ENCODE data around the gene MLLT1. TPM values are rescaled to one million over a fixed set of nuclear protein-coding genes. Genes with fewer than 3 reads are reported as not detected.
A peak's percentile ranks its signal among the peaks of the same experiment; 100 is the strongest.

MLLT1 gene
- total RNA-seq, 1 experiment from 2014 or later, result 54.9 TPM

DNA sequence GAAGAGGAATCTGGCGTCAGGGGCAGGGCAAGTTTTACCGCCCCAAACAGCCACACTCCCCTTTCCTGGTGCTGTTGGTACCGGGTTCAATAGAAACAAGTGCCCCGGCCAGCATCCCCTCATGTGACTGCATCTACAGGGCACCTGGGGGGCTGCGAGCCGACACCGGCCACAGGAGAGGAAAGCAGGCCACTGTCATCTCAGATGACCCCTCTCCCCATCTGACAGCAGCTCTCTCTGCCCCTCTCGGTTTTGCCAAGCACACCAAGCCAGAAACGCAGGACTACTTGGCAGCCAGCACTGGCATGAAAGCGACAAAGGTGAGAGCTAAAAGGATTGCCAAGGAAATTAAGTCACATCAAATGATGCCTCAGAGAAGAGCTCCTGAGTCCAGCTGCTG is 37.1 kb downstream of the MLLT1 start:
- Mint-ChIP-seq H3K4me3 (no peak overlapping the region), H3K9me3 (peaks cover 14 to 17% of the 10 kb centered on the region in 2 experiments; a peak in 4 of 5 replicates), H3K4me1 (peaks cover 13 to 26% of the 10 kb centered on the region in 2 experiments), H3K36me3 (ENCODE audit: insufficient read depth in 1 of 3, low read depth in 3 of 3) (peaks cover 23 to 28% (median 26%) of the 10 kb centered on the region in 3 experiments), H3K27ac (peak overlapping the region in 2 of 3 experiments; percentile 35 to 77; a peak in 2 of 7 replicates), H3K27me3 (ENCODE audit: low read depth) (no peaks in the 10 kb centered on the region)
- Histone ChIP-seq H2BK5ac (ENCODE audit: insufficient read length, low read length) (no peak overlapping the region), H2BK12ac (ENCODE audit: insufficient read length, low read depth, low read length) (no peak overlapping the region), H3K23ac (ENCODE audit: insufficient read length, low read depth, low read length) (no peak overlapping the region), H3K4me1 (ENCODE audit: insufficient read depth, low read length) (0 out of 2 replicates have a peak, but pooled peaks cover 2% of the 10 kb centered on the region), H3T11ph (ENCODE audit: low read length) (no peak overlapping the region), H3K9me3 (ENCODE audit: control insufficient read depth, low read depth, low read length) (peaks cover 4% of the 10 kb centered on the region), H2AFZ (ENCODE audit: low read length) (no peak overlapping the region), H3K14ac (ENCODE audit: insufficient read depth, low read length) (no peak overlapping the region), H3K79me2 (ENCODE audit: insufficient read depth, low read length) (peaks cover 5% of the 10 kb centered on the region; the same call in 1 of the 2 replicates), H3K4ac (ENCODE audit: low read depth, low read length) (no peak overlapping the region), H2BK20ac (ENCODE audit: low read depth, low read length, poor library complexity, severe bottlenecking) (no peak overlapping the region), H2BK120ac (ENCODE audit: low read depth, low read length, poor library complexity, severe bottlenecking) (no peak overlapping the region), H3K79me1 (ENCODE audit: insufficient read depth, low read depth, low read length, poor library complexity, severe bottlenecking) (peaks cover 4% of the 10 kb centered on the region), H3K56ac (ENCODE audit: insufficient read length, low read depth, low read length) (no peak overlapping the region), H4K91ac (ENCODE audit: insufficient read length, low read depth, low read length) (no peak overlapping the region), H3K27ac (ENCODE audit: insufficient read length, low read depth, low read length) (no peak overlapping the region), H4K20me1 (ENCODE audit: control insufficient read depth, insufficient read depth, insufficient read length) (no peaks in the 10 kb centered on the region), H3K4me2 (ENCODE audit: insufficient read depth, insufficient read length, low read length) (no peak overlapping the region), H3K9ac (ENCODE audit: extremely low read depth, insufficient read length, low read length) (no peak overlapping the region), H3K27me3 (ENCODE audit: insufficient read depth, low read length) (no peaks in the 10 kb centered on the region), H2BK15ac (ENCODE audit: low read depth, low read length) (no peak overlapping the region), H4K5ac (ENCODE audit: insufficient read length, low read depth, low read length) (no peak overlapping the region), H4K8ac (replicated peaks; ENCODE audit: insufficient read length, low read depth, low read length) (no peak overlapping the region), H3K23me2 (ENCODE audit: insufficient read length, low read depth, low read length, poor library complexity, severe bottlenecking) (no peaks in the 10 kb centered on the region), H3K18ac (ENCODE audit: insufficient read length, low read depth, low read length) (no peak overlapping the region), H2AK5ac (ENCODE audit: insufficient read length, low read length) (no peak overlapping the region)
- no peak for DNase-seq
- TF ChIP-seq CTCF (conservative IDR thresholded peaks at IDR 0.05), result no peak
- no CpG with 5 or more reads among the region's 10 CpGs for WGBS (ENCODE audit: extremely low coverage, insufficient read length, low lambda C conversion rate)
